Tibial nerve (tissue), 3 donors: Measurements from ENCODE around the gene CXorf58.

Experiments
- CTCF ChIP-seq, 5 experiments: fragments of 200-600 bp in 3 of 5; fragments of 450-650 bp in 2 of 5; sonication (generic) in 3 of 5; IDR thresholded peaks; one replicate each; pipeline ENCODE4 v1.5.1; 2016 to 2019; ENCODE audit warnings: antibody characterized with exemption in 5 of 5, mild to moderate bottlenecking in 3 of 5, moderate library complexity in 2 of 5
- POLR2A ChIP-seq, 2 donors: fragments of 450-650 bp; IDR thresholded peaks; one replicate each; pipeline ENCODE4 v1.6.1; 2017; ENCODE audit warnings: antibody characterized with exemption in 2 of 2, mild to moderate bottlenecking in 2 of 2, moderate library complexity in 2 of 2

- TF ChIP-seq CTCF (IDR thresholded peaks at IDR 0.05) (peak; percentile 31 to 66 (median 51)), POLR2A (IDR thresholded peaks at IDR 0.05) (no peak)
Observed at GRCh38 chrX:23902419-23902818, 5.4 kb upstream of the CXorf58 start.
